A549 (cell line): ENCODE data around the gene NXPE3. TPM values are rescaled to one million over a fixed set of nuclear protein-coding genes. Genes with fewer than 3 reads are reported as not detected.

Experiments
- ATAC-seq, 2 experiments: fragments of 200-7000 bp in 1 of 2; fragments of >200 bp in 1 of 2; cut with Nextera tagmentation in 1 of 2; cut with Tn5 transposase in 1 of 2; 3 replicates each; pipeline versions ENCODE4 v1.8.0 to v1.9.1; 2018 to 2020; ENCODE audit warnings: mild to moderate bottlenecking in 1 of 2, moderate library complexity in 1 of 2
- CTCF ChIA-PET: fragments of 300-600 bp; sonication (Branson Sonifier 250); formaldehyde crosslinking; extraction: SDS; loops from one replicate; lab custom pipeline; 2021; ENCODE audit warnings: antibody characterized with exemption, inconsistent platforms; lab: Yijun Ruan, JAX
- POLR2A ChIA-PET: fragments of 350-600 bp; formaldehyde crosslinking; extraction: SDS; loops from one replicate; lab custom pipeline; 2021; ENCODE audit warnings: antibody characterized with exemption, inconsistent platforms; lab: Yijun Ruan, JAX
- DNase-seq, 2 experiments: peaks; one replicate each; pipeline versions ENCODE4 v3.0.0 to v3.0.0-alpha.2; 2011 to 2016; ENCODE audit warnings: low read depth in 1 of 2, low spot score in 1 of 2
- FAIRE-seq: peaks from 2 replicates; lab custom pipeline; 2011; peaks lifted over from hg19 to GRCh38; lab: Jason Lieb, UNC
- H3K27ac ChIP-seq, 2 experiments: fragments of >200 bp; sonication (Bioruptor Twin); formaldehyde crosslinking; 3 replicates each; pipeline ENCODE4 v1.5.1; 2016 to 2017
- H3K4me1 ChIP-seq: fragments of >200 bp; sonication (Bioruptor Twin); formaldehyde crosslinking; 3 replicates; pipeline ENCODE4 v1.6.1; 2016
- H3K4me2 ChIP-seq: fragments of >200 bp; sonication (Bioruptor Twin); formaldehyde crosslinking; 3 replicates; pipeline ENCODE4 v1.6.1; 2016
- H3K4me3 ChIP-seq: fragments of >200 bp; sonication (Bioruptor Twin); formaldehyde crosslinking; 3 replicates; pipeline ENCODE4 v1.5.1; 2016
- H3K9me3 ChIP-seq: fragments of >200 bp; sonication (Bioruptor Twin); formaldehyde crosslinking; 3 replicates; pipeline ENCODE4 v1.6.1; 2016
- BCL3 ChIP-seq: fragments of >200 bp; sonication (Bioruptor Twin); formaldehyde crosslinking; IDR thresholded peaks from 3 replicates; pipeline ENCODE4 v1.6.1; 2016
- BHLHE40 ChIP-seq: IDR thresholded peaks from 2 replicates; pipeline ENCODE4 v1.6.1; 2012; ENCODE audit warnings: low read depth, low read length, inconsistent platforms
- CBX8 ChIP-seq: fragments of 200-600 bp; sonication (generic); IDR thresholded peaks from 2 replicates; pipeline ENCODE4 v1.6.1; 2016
- CEBPB ChIP-seq, 2 experiments: fragments of >200 bp in 1 of 2; sonication (Bioruptor Twin) in 1 of 2; formaldehyde crosslinking in 1 of 2; IDR thresholded peaks; 2 replicates each; pipeline ENCODE4 v1.6.1; 2012 to 2016
- EHF ChIP-seq: fragments of 250-450 bp; sonication (Bioruptor Pico); IDR thresholded peaks from 2 replicates; pipeline ENCODE4 v1.5.0; 2020; ENCODE audit warnings: mild to moderate bottlenecking
- EHMT2 ChIP-seq: fragments of 200-600 bp; sonication (generic); IDR thresholded peaks from 2 replicates; pipeline ENCODE4 v1.6.1; 2016; ENCODE audit warnings: antibody characterized with exemption, low read depth, mild to moderate bottlenecking, moderate library complexity
- EP300 ChIP-seq, 2 experiments: fragments of >200 bp; sonication (Bioruptor Twin); formaldehyde crosslinking; IDR thresholded peaks; 2 replicates in 1 of 2; 3 replicates in 1 of 2; pipeline ENCODE4 v1.6.1; 2016 to 2017
- FOSB ChIP-seq: fragments of 250-450 bp; sonication (Bioruptor Pico); IDR thresholded peaks from 2 replicates; pipeline ENCODE4 v1.5.0; 2020; ENCODE audit warnings: mild to moderate bottlenecking, moderate library complexity
- HDAC2 ChIP-seq: fragments of 200-600 bp; sonication (generic); IDR thresholded peaks from 2 replicates; pipeline ENCODE4 v1.6.1; 2016
- HEYL ChIP-seq: fragments of 250-450 bp; sonication (Bioruptor Pico); IDR thresholded peaks from 2 replicates; pipeline ENCODE4 v1.8.0; 2021; ENCODE audit warnings: mild to moderate bottlenecking, moderate library complexity
- HMGXB4 ChIP-seq: fragments of 250-450 bp; sonication (Bioruptor Pico); IDR thresholded peaks from 2 replicates; pipeline ENCODE4 v1.5.0; 2021; ENCODE audit warnings: mild to moderate bottlenecking, moderate library complexity, borderline replicate concordance
- HOXB13 ChIP-seq: fragments of 250-450 bp; sonication (Bioruptor Pico); IDR thresholded peaks from 2 replicates; pipeline ENCODE4 v1.5.0; 2020; ENCODE audit warnings: low read depth, mild to moderate bottlenecking, moderate library complexity
- HOXB5 ChIP-seq: fragments of 250-450 bp; sonication (Bioruptor Pico); IDR thresholded peaks from 2 replicates; pipeline ENCODE4 v1.5.0; 2020; ENCODE audit warnings: mild to moderate bottlenecking, moderate library complexity
- KDM1A ChIP-seq: fragments of 200-600 bp; sonication (generic); IDR thresholded peaks from 2 replicates; pipeline ENCODE4 v1.6.1; 2016; ENCODE audit warnings: low read depth, mild to moderate bottlenecking
- KDM5A ChIP-seq: fragments of 200-600 bp; sonication (generic); IDR thresholded peaks from 2 replicates; pipeline ENCODE4 v1.6.1; 2016; ENCODE audit warnings: antibody characterized with exemption, mild to moderate bottlenecking
- NFE2L2 ChIP-seq: fragments of 150-350 bp; conservative IDR thresholded peaks from 2 replicates; pipeline ENCODE4 v1.6.1; 2014; ENCODE audit warnings: low read length
- NPAS2 ChIP-seq: fragments of 250-450 bp; sonication (Bioruptor Pico); IDR thresholded peaks from 2 replicates; pipeline ENCODE4 v1.8.0; 2022; ENCODE audit warnings: mild to moderate bottlenecking, moderate library complexity, borderline replicate concordance
- PBX3 ChIP-seq: IDR thresholded peaks from 2 replicates; pipeline ENCODE4 v1.6.1; 2012
- POLR2A ChIP-seq: IDR thresholded peaks from 2 replicates; pipeline ENCODE4 v1.6.1; 2012; ENCODE audit warnings: mild to moderate bottlenecking, low read length
- RFX5 ChIP-seq: fragments of 450-650 bp; IDR thresholded peaks from 2 replicates; pipeline ENCODE4 v1.7.1; 2014; ENCODE audit warnings: antibody characterized with exemption, mild to moderate bottlenecking, moderate library complexity
- RNF2 ChIP-seq: fragments of 200-600 bp; sonication (generic); IDR thresholded peaks from 2 replicates; pipeline ENCODE4 v1.6.1; 2016; ENCODE audit warnings: low read depth, mild to moderate bottlenecking, antibody characterized with exemption, moderate library complexity, borderline replicate concordance
- USF2 ChIP-seq: fragments of 450-650 bp; IDR thresholded peaks from 2 replicates; pipeline ENCODE4 v1.6.1; 2014; ENCODE audit warnings: antibody characterized with exemption
- ZFP36 ChIP-seq: fragments of 450-650 bp; IDR thresholded peaks from 2 replicates; pipeline ENCODE4 v1.6.1; 2014; ENCODE audit warnings: borderline replicate concordance; ENCODE audit not compliant: partially characterized antibody
- WGBS: methylation state at CpG from one replicate; pipeline ENCODE4 v1.1.6; 2017; ENCODE audit errors: missing lambda C conversion rate; 5-methylcytosine and 5-hydroxymethylcytosine counted together
- polyA plus RNA-seq, 4 experiments: library from polyadenylated mRNA; depleted of rRNA in 3 of 4; stranded (reverse); fragments of >200 nt; fragmentation: RNase III in 1 of 4; extraction: RNeasy Plus Mini Kit Qiagen cat#74134 plus additional on column Dnase treatment in 1 of 4; gene quantifications; 2 replicates in 3 of 4; 3 replicates in 1 of 4; pipeline ENCODE4 v1.2.3, GENCODE V29; 2011 to 2017

Gene NXPE3
- polyA plus RNA-seq, 2 of the 4 experiments (the other 2 are of a cell fraction): 48.6 to 49.5 TPM

DNA sequence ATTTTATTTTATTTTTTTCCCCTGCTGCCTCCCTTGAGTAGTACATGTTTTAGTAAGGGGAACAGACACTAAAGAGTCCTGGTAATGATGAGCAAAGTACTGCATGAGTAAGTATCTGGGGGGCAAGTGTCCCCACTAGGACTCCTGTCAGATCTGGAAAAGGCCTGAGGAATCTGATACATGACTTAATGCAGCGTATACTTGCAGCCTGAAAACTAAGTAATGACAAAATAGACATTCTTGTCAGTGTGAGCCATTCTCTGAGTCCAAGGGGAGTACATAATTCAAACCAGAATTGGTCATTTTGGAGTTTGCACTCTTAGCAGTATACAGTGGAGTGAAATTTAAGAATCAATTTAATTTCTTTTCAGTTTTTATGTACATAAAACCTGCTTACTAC lies 27.5 kb downstream of the NXPE3 start:
- ChIA-PET CTCF (interaction anchor here (8.9 to 13.6 kb wide), 2 partner anchors 417 to 423 kb away, joined by 118 to 186 read pairs; no protein-coding TSS in a partner anchor), POLR2A (no interaction called here)
- 100% methylated on average over 1 of the region's 1 CpG for WGBS
- ATAC-seq (no peak), DNase-seq (no peak), FAIRE-seq (no peak)
- Histone ChIP-seq H3K27ac (no peak overlapping the region), H3K4me1 (peaks cover 10% of the 10 kb centered on the region), H3K4me3 (no peak overlapping the region), H3K4me2 (no peak overlapping the region), H3K9me3 (no peaks in the 10 kb centered on the region)
- TF ChIP-seq EHF: no peak
- no peak for TF ChIP-seq NFE2L2
- no peak for TF ChIP-seq BHLHE40
- no peak for TF ChIP-seq ZFP36
- TF ChIP-seq KDM1A: no peak
- no peak for TF ChIP-seq USF2
- no peak for TF ChIP-seq BCL3
- TF ChIP-seq CBX8: no peak
- no peak for TF ChIP-seq POLR2A
- no peak for TF ChIP-seq HOXB5 (CRISPR knock-in tag)
- TF ChIP-seq EHMT2: no peak
- TF ChIP-seq EP300 (IDR thresholded peaks at IDR 0.05): no peak
- no peak for TF ChIP-seq FOSB (CRISPR knock-in tag)
- no peak for TF ChIP-seq PBX3
- no peak for TF ChIP-seq HOXB13
- no peak for TF ChIP-seq CEBPB (IDR thresholded peaks at IDR 0.05)
- TF ChIP-seq KDM5A: no peak
- TF ChIP-seq RFX5: no peak

- no peaks in the 10 kb centered on the region for H3K9me3 ChIP-seq
- FAIRE-seq: no peak
- H3K27ac ChIP-seq: no peak overlapping the region
- no peak for TF ChIP-seq BHLHE40
- TF ChIP-seq HMGXB4: no peak
- TF ChIP-seq NPAS2 (CRISPR knock-in tag): no peak
- TF ChIP-seq NFE2L2: no peak
- no peak for TF ChIP-seq HEYL (CRISPR knock-in tag)
- TF ChIP-seq RNF2: no peak
- no peak for TF ChIP-seq EHF
- no peak for TF ChIP-seq HDAC2
- no peak for TF ChIP-seq HOXB13
- TF ChIP-seq, all 56 proteins: peak for 0
- no peak for ATAC-seq
- ChIA-PET POLR2A (no interaction called here), CTCF (interaction anchor here (0.7 to 13.6 kb wide), 6 partner anchors 10 to 729 kb away, joined by 3 to 186 read pairs (median 5); no protein-coding TSS in a partner anchor)
- Histone ChIP-seq H3K4me3 (no peak overlapping the region), H3K4me2 (no peak overlapping the region), H3K4me1 (peaks cover 10% of the 10 kb centered on the region)
- WGBS: 84% methylated on average over 2 of the region's 2 CpGs
- DNase-seq: no peak
Observed at GRCh38 chr3:101807888-101808287, 28.9 kb downstream of the NXPE3 start.
